H9 (cell line): ENCODE results near the gene RFESD. TPM values are rescaled to one million over a fixed set of nuclear protein-coding genes. Genes with fewer than 3 reads are reported as not detected.

Source experiments
- DNase-seq: peaks from one replicate; pipeline ENCODE4 v3.0.0-alpha.2; 2017
- H2AFZ ChIP-seq: one replicate; pipeline ENCODE4 v1.6.1; 2013; ENCODE audit warnings: mild to moderate bottlenecking, low read length, control low read depth, moderate library complexity
- H2AK5ac ChIP-seq: 2 replicates; pipeline ENCODE4 v1.6.1; 2013; ENCODE audit warnings: low read length, control low read depth, mixed read lengths; ENCODE audit not compliant: insufficient read length
- H2BK120ac ChIP-seq: one replicate; pipeline ENCODE4 v1.6.1; 2013; ENCODE audit warnings: low read depth, mild to moderate bottlenecking, low read length, control low read depth, inconsistent platforms; ENCODE audit not compliant: poor library complexity, severe bottlenecking
- H2BK12ac ChIP-seq: 2 replicates; pipeline ENCODE4 v1.6.1; 2013; ENCODE audit warnings: low read length, control low read depth, mixed read lengths, low read depth; ENCODE audit not compliant: insufficient read length
- H2BK15ac ChIP-seq: 2 replicates; pipeline ENCODE4 v1.6.1; 2013; ENCODE audit warnings: low read depth, low read length, control low read depth
- H2BK20ac ChIP-seq: one replicate; pipeline ENCODE4 v1.6.1; 2013; ENCODE audit warnings: low read depth, mild to moderate bottlenecking, low read length, control low read depth, inconsistent platforms; ENCODE audit not compliant: poor library complexity, severe bottlenecking
- H2BK5ac ChIP-seq: 2 replicates; pipeline ENCODE4 v1.6.1; 2013; ENCODE audit warnings: low read length, control low read depth, mixed read lengths; ENCODE audit not compliant: insufficient read length
- H3K14ac ChIP-seq: 2 replicates; pipeline ENCODE4 v1.6.1; 2013; ENCODE audit warnings: low read length, control low read depth; ENCODE audit not compliant: insufficient read depth
- H3K18ac ChIP-seq: 2 replicates; pipeline ENCODE4 v1.6.1; 2013; ENCODE audit warnings: low read depth, mild to moderate bottlenecking, mixed read lengths, low read length, control low read depth; ENCODE audit not compliant: insufficient read length
- H3K23ac ChIP-seq: 2 replicates; pipeline ENCODE4 v1.6.1; 2013; ENCODE audit warnings: low read length, control low read depth, mixed read lengths, low read depth; ENCODE audit not compliant: insufficient read length
- H3K23me2 ChIP-seq: 2 replicates; pipeline ENCODE4 v1.6.1; 2013; ENCODE audit warnings: low read depth, mild to moderate bottlenecking, mixed read lengths, low read length, control low read depth; ENCODE audit not compliant: insufficient read length, poor library complexity, severe bottlenecking
- H3K27ac ChIP-seq: 2 replicates; pipeline ENCODE4 v1.5.1; 2013; ENCODE audit warnings: low read length, control low read depth, mixed read lengths, low read depth; ENCODE audit not compliant: insufficient read length
- H3K27me3 ChIP-seq: 2 replicates; pipeline ENCODE4 v1.6.1; 2013; ENCODE audit warnings: low read length, control low read depth, inconsistent platforms; ENCODE audit not compliant: insufficient read depth
- H3K4ac ChIP-seq: 2 replicates; pipeline ENCODE4 v1.6.1; 2013; ENCODE audit warnings: low read depth, mild to moderate bottlenecking, control low read depth, inconsistent platforms, low read length, moderate library complexity
- H3K4me1 ChIP-seq: 2 replicates; pipeline ENCODE4 v1.6.1; 2013; ENCODE audit warnings: low read length, control low read depth, inconsistent platforms; ENCODE audit not compliant: insufficient read depth
- H3K4me2 ChIP-seq: 2 replicates; pipeline ENCODE4 v1.6.1; 2013; ENCODE audit warnings: low read length, control low read depth, mixed read lengths; ENCODE audit not compliant: insufficient read length, insufficient read depth
- H3K56ac ChIP-seq: 2 replicates; pipeline ENCODE4 v1.6.1; 2013; ENCODE audit warnings: low read depth, mild to moderate bottlenecking, mixed read lengths, low read length, control low read depth; ENCODE audit not compliant: insufficient read length
- H3K79me1 ChIP-seq: 2 replicates; pipeline ENCODE4 v1.6.1; 2013; ENCODE audit warnings: low read depth, mild to moderate bottlenecking, moderate library complexity, low read length, control low read depth, inconsistent platforms; ENCODE audit not compliant: insufficient read depth, poor library complexity, severe bottlenecking
- H3K79me2 ChIP-seq: 2 replicates; pipeline ENCODE4 v1.6.1; 2013; ENCODE audit warnings: low read length, control low read depth, inconsistent platforms; ENCODE audit not compliant: insufficient read depth
- H3K9ac ChIP-seq: 2 replicates; pipeline ENCODE4 v1.6.1; 2013; ENCODE audit warnings: low read length, control low read depth, mixed read lengths; ENCODE audit not compliant: insufficient read length; ENCODE audit errors: extremely low read depth
- H3K9me3 ChIP-seq: one replicate; pipeline ENCODE4 v1.6.1; 2013; ENCODE audit warnings: low read depth, low read length, inconsistent platforms; ENCODE audit not compliant: control insufficient read depth
- H3T11ph ChIP-seq: one replicate; pipeline ENCODE4 v1.6.1; 2013; ENCODE audit warnings: mild to moderate bottlenecking, low read length, control low read depth, inconsistent platforms
- H4K20me1 ChIP-seq: one replicate; pipeline ENCODE4 v1.6.1; 2013; ENCODE audit not compliant: control insufficient read depth, insufficient read length, insufficient read depth
- H4K5ac ChIP-seq: 2 replicates; pipeline ENCODE4 v1.6.1; 2013; ENCODE audit warnings: low read depth, mild to moderate bottlenecking, mixed read lengths, low read length, control low read depth; ENCODE audit not compliant: insufficient read length
- H4K8ac ChIP-seq: replicated peaks from 2 replicates; pipeline ENCODE4 v1.6.1; 2013; ENCODE audit warnings: low read length, control low read depth, mixed read lengths, low read depth; ENCODE audit not compliant: insufficient read length
- H4K91ac ChIP-seq: 2 replicates; pipeline ENCODE4 v1.6.1; 2013; ENCODE audit warnings: low read depth, mild to moderate bottlenecking, moderate library complexity, mixed read lengths, low read length, control low read depth; ENCODE audit not compliant: insufficient read length
- H3K27ac Mint-ChIP-seq, 3 experiments: 2 replicates in 2 of 3; 3 replicates in 1 of 3; pipeline ENCODE4 v1.8.0; 2020 to 2021; ENCODE audit warnings: mixed read lengths in 3 of 3, mild to moderate bottlenecking in 1 of 3, moderate library complexity in 1 of 3
- H3K27me3 Mint-ChIP-seq: 2 replicates; pipeline ENCODE4 v1.8.0; 2021; ENCODE audit warnings: low read depth, mild to moderate bottlenecking, moderate library complexity, mixed read lengths
- H3K36me3 Mint-ChIP-seq, 3 experiments: 2 replicates in 2 of 3; 3 replicates in 1 of 3; pipeline ENCODE4 v1.8.0; 2020 to 2021; ENCODE audit warnings: low read depth in 3 of 3, mixed read lengths in 3 of 3; ENCODE audit not compliant: insufficient read depth in 1 of 3
- H3K4me1 Mint-ChIP-seq, 2 experiments: 2 replicates each; pipeline ENCODE4 v1.8.0; 2020; ENCODE audit warnings: mixed read lengths in 2 of 2
- H3K4me3 Mint-ChIP-seq, 2 experiments: 2 replicates in 1 of 2; 3 replicates in 1 of 2; pipeline ENCODE4 v1.8.0; 2020 to 2021; ENCODE audit warnings: mild to moderate bottlenecking in 2 of 2, mixed read lengths in 2 of 2, moderate library complexity in 1 of 2
- H3K9me3 Mint-ChIP-seq, 2 experiments: 2 replicates in 1 of 2; 3 replicates in 1 of 2; pipeline ENCODE4 v1.8.0; 2020; ENCODE audit warnings: mild to moderate bottlenecking in 2 of 2, mixed read lengths in 2 of 2, moderate library complexity in 1 of 2
- total RNA-seq: library from RNA; stranded (reverse); gene quantifications from 2 replicates; pipeline ENCODE4 v1.2.1, GENCODE V29; 2021
- TF ChIP-seq, protein P1 (sequence below): fragments of 200-600 bp; sonication (generic); conservative IDR thresholded peaks from 3 replicates; pipeline ENCODE4 v1.8.0; 2021; ENCODE audit warnings: antibody characterized with exemption, mild to moderate bottlenecking

RFESD gene
- total RNA-seq, 1 experiment from 2014 or later = 1.7 TPM

DNA sequence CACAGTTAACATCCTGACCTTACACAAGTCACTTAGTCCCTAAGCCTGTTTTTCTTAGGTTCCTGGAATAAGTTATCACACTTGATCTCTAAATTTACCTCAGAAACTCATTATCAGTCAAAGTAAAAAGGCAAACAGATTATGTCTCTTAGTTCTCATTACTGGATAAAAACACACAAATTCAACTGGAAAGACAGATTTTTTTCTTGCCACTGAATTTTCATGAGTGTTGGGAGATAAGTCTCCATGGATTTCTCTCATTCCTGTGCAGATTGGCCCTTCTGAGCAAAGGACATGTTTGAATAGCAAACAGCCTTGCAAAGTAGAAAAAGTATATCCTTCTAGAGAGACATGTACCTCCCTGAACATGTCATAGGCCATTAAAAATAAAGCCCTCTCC lies 26.1 kb downstream of the RFESD start:
- H4K8ac ChIP-seq = no peak overlapping the region
- no peak overlapping the region for H3K14ac ChIP-seq
- H3K79me1 ChIP-seq = no peaks in the 10 kb centered on the region
- no peaks in the 10 kb centered on the region for H3K79me2 ChIP-seq
- H4K20me1 ChIP-seq = no peaks in the 10 kb centered on the region
- TF ChIP-seq, protein P1, sequence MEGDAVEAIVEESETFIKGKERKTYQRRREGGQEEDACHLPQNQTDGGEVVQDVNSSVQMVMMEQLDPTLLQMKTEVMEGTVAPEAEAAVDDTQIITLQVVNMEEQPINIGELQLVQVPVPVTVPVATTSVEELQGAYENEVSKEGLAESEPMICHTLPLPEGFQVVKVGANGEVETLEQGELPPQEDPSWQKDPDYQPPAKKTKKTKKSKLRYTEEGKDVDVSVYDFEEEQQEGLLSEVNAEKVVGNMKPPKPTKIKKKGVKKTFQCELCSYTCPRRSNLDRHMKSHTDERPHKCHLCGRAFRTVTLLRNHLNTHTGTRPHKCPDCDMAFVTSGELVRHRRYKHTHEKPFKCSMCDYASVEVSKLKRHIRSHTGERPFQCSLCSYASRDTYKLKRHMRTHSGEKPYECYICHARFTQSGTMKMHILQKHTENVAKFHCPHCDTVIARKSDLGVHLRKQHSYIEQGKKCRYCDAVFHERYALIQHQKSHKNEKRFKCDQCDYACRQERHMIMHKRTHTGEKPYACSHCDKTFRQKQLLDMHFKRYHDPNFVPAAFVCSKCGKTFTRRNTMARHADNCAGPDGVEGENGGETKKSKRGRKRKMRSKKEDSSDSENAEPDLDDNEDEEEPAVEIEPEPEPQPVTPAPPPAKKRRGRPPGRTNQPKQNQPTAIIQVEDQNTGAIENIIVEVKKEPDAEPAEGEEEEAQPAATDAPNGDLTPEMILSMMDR = no peak
- no peak overlapping the region for H3K4me2 ChIP-seq
- H3K23me2 ChIP-seq = no peaks in the 10 kb centered on the region
- H3K27ac ChIP-seq = no peak overlapping the region
- no peaks in the 10 kb centered on the region for H3K27me3 ChIP-seq
- no peak overlapping the region for H2AFZ ChIP-seq
- H3K9ac ChIP-seq = no peak overlapping the region
- H2BK15ac ChIP-seq = no peak overlapping the region
- no peaks in the 10 kb centered on the region for H3K9me3 ChIP-seq
- H2BK20ac ChIP-seq = no peak overlapping the region
- H3K4me1 ChIP-seq = no peaks in the 10 kb centered on the region
- Mint-ChIP-seq H3K4me1 (peaks cover 3% of the 10 kb centered on the region in 2 experiments; a peak in 1 of 4 replicates), H3K9me3 (no peaks in the 10 kb centered on the region), H3K27ac (no peak overlapping the region), H3K27me3 (peaks cover 4% of the 10 kb centered on the region; the same call in 1 of the 2 replicates), H3K4me3 (no peak overlapping the region), H3K36me3 (no peaks in the 10 kb centered on the region)
- H3K4ac ChIP-seq = no peak overlapping the region
- no peak for DNase-seq
- no peak overlapping the region for H2BK12ac ChIP-seq
- H4K91ac ChIP-seq = no peak overlapping the region
- H3K23ac ChIP-seq = no peak overlapping the region
- no peak overlapping the region for H4K5ac ChIP-seq
- no peak overlapping the region for H2AK5ac ChIP-seq
- H2BK120ac ChIP-seq = no peak overlapping the region
- no peak overlapping the region for H3K18ac ChIP-seq
- no peak overlapping the region for H2BK5ac ChIP-seq
- no peak overlapping the region for H3K56ac ChIP-seq
- H3T11ph ChIP-seq = no peak overlapping the region
